A549 (cell line): ENCODE data around the gene LYZL1. TPM values are rescaled to one million over a fixed set of nuclear protein-coding genes. Genes with fewer than 3 reads are reported as not detected.

Experiments used
- ATAC-seq, 2 experiments: fragments of 200-7000 bp in 1 of 2; fragments of >200 bp in 1 of 2; cut with Nextera tagmentation in 1 of 2; cut with Tn5 transposase in 1 of 2; 3 replicates each; pipeline versions ENCODE4 v1.8.0 to v1.9.1; 2018 to 2020; ENCODE audit warnings: mild to moderate bottlenecking in 1 of 2, moderate library complexity in 1 of 2
- CTCF ChIA-PET: fragments of 300-600 bp; sonication (Branson Sonifier 250); formaldehyde crosslinking; extraction: SDS; loops from one replicate; lab custom pipeline; 2021; ENCODE audit warnings: antibody characterized with exemption, inconsistent platforms; lab: Yijun Ruan, JAX
- POLR2A ChIA-PET: fragments of 350-600 bp; formaldehyde crosslinking; extraction: SDS; loops from one replicate; lab custom pipeline; 2021; ENCODE audit warnings: antibody characterized with exemption, inconsistent platforms; lab: Yijun Ruan, JAX
- DNase-seq, 2 experiments: peaks; one replicate each; pipeline versions ENCODE4 v3.0.0 to v3.0.0-alpha.2; 2011 to 2016; ENCODE audit warnings: low read depth in 1 of 2, low spot score in 1 of 2
- FAIRE-seq: peaks from 2 replicates; lab custom pipeline; 2011; peaks lifted over from hg19 to GRCh38; lab: Jason Lieb, UNC
- H3K27ac ChIP-seq, 2 experiments: fragments of >200 bp; sonication (Bioruptor Twin); formaldehyde crosslinking; 3 replicates each; pipeline ENCODE4 v1.5.1; 2016 to 2017
- H3K4me1 ChIP-seq: fragments of >200 bp; sonication (Bioruptor Twin); formaldehyde crosslinking; 3 replicates; pipeline ENCODE4 v1.6.1; 2016
- H3K4me2 ChIP-seq: fragments of >200 bp; sonication (Bioruptor Twin); formaldehyde crosslinking; 3 replicates; pipeline ENCODE4 v1.6.1; 2016
- H3K4me3 ChIP-seq: fragments of >200 bp; sonication (Bioruptor Twin); formaldehyde crosslinking; 3 replicates; pipeline ENCODE4 v1.5.1; 2016
- H3K9me3 ChIP-seq: fragments of >200 bp; sonication (Bioruptor Twin); formaldehyde crosslinking; 3 replicates; pipeline ENCODE4 v1.6.1; 2016
- CBX8 ChIP-seq: fragments of 200-600 bp; sonication (generic); IDR thresholded peaks from 2 replicates; pipeline ENCODE4 v1.6.1; 2016
- CHD2 ChIP-seq: fragments of 150-350 bp; IDR thresholded peaks from 2 replicates; pipeline ENCODE4 v1.6.1; 2014; ENCODE audit warnings: low read length; ENCODE audit not compliant: partially characterized antibody
- CHD4 ChIP-seq: fragments of 200-600 bp; sonication (generic); IDR thresholded peaks from 2 replicates; pipeline ENCODE4 v1.6.1; 2016; ENCODE audit warnings: antibody characterized with exemption, mild to moderate bottlenecking, borderline replicate concordance
- ESRRA ChIP-seq: fragments of 150-350 bp; IDR thresholded peaks from 2 replicates; pipeline ENCODE4 v1.6.1; 2014; ENCODE audit warnings: mild to moderate bottlenecking, low read length, borderline replicate concordance
- FOSB ChIP-seq: fragments of 250-450 bp; sonication (Bioruptor Pico); IDR thresholded peaks from 2 replicates; pipeline ENCODE4 v1.5.0; 2020; ENCODE audit warnings: mild to moderate bottlenecking, moderate library complexity
- FOSL2 ChIP-seq, 2 experiments: fragments of 450-650 bp in 1 of 2; fragments of >200 bp in 1 of 2; sonication (Bioruptor Twin) in 1 of 2; formaldehyde crosslinking; IDR thresholded peaks; 2 replicates each; pipeline versions ENCODE4 v1.5.0 to v1.6.1; 2016 to 2020; ENCODE audit warnings: mild to moderate bottlenecking in 1 of 2, moderate library complexity in 1 of 2
- HDAC2 ChIP-seq: fragments of 200-600 bp; sonication (generic); IDR thresholded peaks from 2 replicates; pipeline ENCODE4 v1.6.1; 2016
- HOXB13 ChIP-seq: fragments of 250-450 bp; sonication (Bioruptor Pico); IDR thresholded peaks from 2 replicates; pipeline ENCODE4 v1.5.0; 2020; ENCODE audit warnings: low read depth, mild to moderate bottlenecking, moderate library complexity
- JUN ChIP-seq, 2 experiments: fragments of >200 bp; sonication (Bioruptor Twin); formaldehyde crosslinking; IDR thresholded peaks; 2 replicates in 1 of 2; 3 replicates in 1 of 2; pipeline ENCODE4 v1.6.1; 2016 to 2017
- NFE2L2 ChIP-seq: fragments of 150-350 bp; conservative IDR thresholded peaks from 2 replicates; pipeline ENCODE4 v1.6.1; 2014; ENCODE audit warnings: low read length
- NPAS2 ChIP-seq: fragments of 250-450 bp; sonication (Bioruptor Pico); IDR thresholded peaks from 2 replicates; pipeline ENCODE4 v1.8.0; 2022; ENCODE audit warnings: mild to moderate bottlenecking, moderate library complexity, borderline replicate concordance
- NR3C1 ChIP-seq: fragments of >200 bp; sonication (Bioruptor Twin); formaldehyde crosslinking; IDR thresholded peaks from 3 replicates; pipeline ENCODE4 v1.6.1; 2017
- PHF8 ChIP-seq: fragments of 200-600 bp; sonication (generic); IDR thresholded peaks from 2 replicates; pipeline ENCODE4 v1.6.1; 2016; ENCODE audit warnings: low read depth, mild to moderate bottlenecking, antibody characterized with exemption, moderate library complexity, borderline replicate concordance
- POLR2AphosphoS2 ChIP-seq: conservative IDR thresholded peaks from 2 replicates; pipeline ENCODE4 v1.6.1; 2012; ENCODE audit warnings: low read length, improper control_type of control experiment, inconsistent platforms
- RAD21 ChIP-seq, 2 experiments: fragments of >200 bp in 1 of 2; sonication (Bioruptor Twin) in 1 of 2; formaldehyde crosslinking in 1 of 2; IDR thresholded peaks in 1 of 2; conservative IDR thresholded peaks in 1 of 2; 2 replicates in 1 of 2; 3 replicates in 1 of 2; pipeline ENCODE4 v1.6.1; 2012 to 2018; ENCODE audit warnings: inconsistent platforms in 1 of 2
- RCOR1 ChIP-seq: fragments of 150-350 bp; IDR thresholded peaks from 2 replicates; pipeline ENCODE4 v1.6.1; 2014; ENCODE audit warnings: antibody characterized with exemption, low read length, low read depth
- RFX5 ChIP-seq: fragments of 450-650 bp; IDR thresholded peaks from 2 replicates; pipeline ENCODE4 v1.7.1; 2014; ENCODE audit warnings: antibody characterized with exemption, mild to moderate bottlenecking, moderate library complexity
- SMC3 ChIP-seq: fragments of >200 bp; sonication (Bioruptor Twin); formaldehyde crosslinking; IDR thresholded peaks from 3 replicates; pipeline ENCODE4 v1.6.1; 2018; ENCODE audit warnings: inconsistent platforms
- SREBF2 ChIP-seq: fragments of 450-650 bp; IDR thresholded peaks from 2 replicates; pipeline ENCODE4 v1.6.1; 2014; ENCODE audit warnings: mild to moderate bottlenecking, moderate library complexity
- ZSCAN20 ChIP-seq: fragments of 250-450 bp; sonication (Bioruptor Pico); IDR thresholded peaks from 2 replicates; pipeline ENCODE4 v1.8.0; 2022; ENCODE audit warnings: mild to moderate bottlenecking, moderate library complexity
- WGBS: methylation state at CpG from one replicate; pipeline ENCODE4 v1.1.6; 2017; ENCODE audit errors: missing lambda C conversion rate; 5-methylcytosine and 5-hydroxymethylcytosine counted together
- polyA plus RNA-seq, 4 experiments: library from polyadenylated mRNA; depleted of rRNA in 3 of 4; stranded (reverse); fragments of >200 nt; fragmentation: RNase III in 1 of 4; extraction: RNeasy Plus Mini Kit Qiagen cat#74134 plus additional on column Dnase treatment in 1 of 4; gene quantifications; 2 replicates in 3 of 4; 3 replicates in 1 of 4; pipeline ENCODE4 v1.2.3, GENCODE V29; 2011 to 2017
- TF ChIP-seq, protein P1 (sequence below): fragments of 200-600 bp; sonication (generic); IDR thresholded peaks from 2 replicates; pipeline ENCODE4 v1.6.1; 2016; ENCODE audit warnings: antibody characterized with exemption, mild to moderate bottlenecking, moderate library complexity
- TF ChIP-seq, protein P2 (sequence below): IDR thresholded peaks from 2 replicates; pipeline ENCODE4 v1.6.1; 2012
- TF ChIP-seq, protein P3 (sequence below): fragments of 150-350 bp; IDR thresholded peaks from 2 replicates; pipeline ENCODE4 v1.6.1; 2014; ENCODE audit warnings: low read depth, mild to moderate bottlenecking, low read length
- TF ChIP-seq, protein P4 (sequence below): fragments of >200 bp; sonication (Bioruptor Twin); formaldehyde crosslinking; IDR thresholded peaks from 3 replicates; pipeline ENCODE4 v1.6.1; 2016
- TF ChIP-seq, protein P5 (sequence below): fragments of >200 bp; sonication (Bioruptor Twin); formaldehyde crosslinking; IDR thresholded peaks from 3 replicates; pipeline ENCODE4 v1.5.1; 2016

Gene LYZL1
- polyA plus RNA-seq, 2 of the 4 experiments (the other 2 are of a cell fraction), result not detected

DNA sequence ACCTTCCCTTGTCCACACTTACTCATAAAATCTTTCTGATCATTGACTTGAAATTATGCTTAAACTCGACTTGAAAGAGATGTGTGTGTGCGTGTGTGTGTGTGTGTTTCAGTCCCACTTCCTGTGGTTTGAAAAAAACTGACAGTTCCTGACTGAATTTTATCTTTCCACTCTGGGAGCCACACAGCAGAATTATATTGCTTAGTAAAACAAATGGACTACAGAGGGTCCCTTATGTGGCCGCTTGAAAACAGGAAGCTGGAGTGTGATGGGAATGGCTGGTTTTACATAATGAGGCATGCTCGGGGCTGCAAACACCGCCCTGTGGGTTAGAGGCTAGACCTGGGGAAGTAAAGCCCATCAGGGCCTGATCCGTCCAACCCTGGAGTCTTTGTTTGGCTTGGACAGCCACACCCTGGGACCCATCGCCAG is 54.8 kb downstream of the LYZL1 start (continued):
- TF ChIP-seq, protein P1, sequence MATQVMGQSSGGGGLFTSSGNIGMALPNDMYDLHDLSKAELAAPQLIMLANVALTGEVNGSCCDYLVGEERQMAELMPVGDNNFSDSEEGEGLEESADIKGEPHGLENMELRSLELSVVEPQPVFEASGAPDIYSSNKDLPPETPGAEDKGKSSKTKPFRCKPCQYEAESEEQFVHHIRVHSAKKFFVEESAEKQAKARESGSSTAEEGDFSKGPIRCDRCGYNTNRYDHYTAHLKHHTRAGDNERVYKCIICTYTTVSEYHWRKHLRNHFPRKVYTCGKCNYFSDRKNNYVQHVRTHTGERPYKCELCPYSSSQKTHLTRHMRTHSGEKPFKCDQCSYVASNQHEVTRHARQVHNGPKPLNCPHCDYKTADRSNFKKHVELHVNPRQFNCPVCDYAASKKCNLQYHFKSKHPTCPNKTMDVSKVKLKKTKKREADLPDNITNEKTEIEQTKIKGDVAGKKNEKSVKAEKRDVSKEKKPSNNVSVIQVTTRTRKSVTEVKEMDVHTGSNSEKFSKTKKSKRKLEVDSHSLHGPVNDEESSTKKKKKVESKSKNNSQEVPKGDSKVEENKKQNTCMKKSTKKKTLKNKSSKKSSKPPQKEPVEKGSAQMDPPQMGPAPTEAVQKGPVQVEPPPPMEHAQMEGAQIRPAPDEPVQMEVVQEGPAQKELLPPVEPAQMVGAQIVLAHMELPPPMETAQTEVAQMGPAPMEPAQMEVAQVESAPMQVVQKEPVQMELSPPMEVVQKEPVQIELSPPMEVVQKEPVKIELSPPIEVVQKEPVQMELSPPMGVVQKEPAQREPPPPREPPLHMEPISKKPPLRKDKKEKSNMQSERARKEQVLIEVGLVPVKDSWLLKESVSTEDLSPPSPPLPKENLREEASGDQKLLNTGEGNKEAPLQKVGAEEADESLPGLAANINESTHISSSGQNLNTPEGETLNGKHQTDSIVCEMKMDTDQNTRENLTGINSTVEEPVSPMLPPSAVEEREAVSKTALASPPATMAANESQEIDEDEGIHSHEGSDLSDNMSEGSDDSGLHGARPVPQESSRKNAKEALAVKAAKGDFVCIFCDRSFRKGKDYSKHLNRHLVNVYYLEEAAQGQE, result no peak
- no peak for TF ChIP-seq CHD4
- TF ChIP-seq ZSCAN20 (CRISPR knock-in tag), result no peak
- no peak for TF ChIP-seq POLR2AphosphoS2
- no peak for TF ChIP-seq ESRRA
- TF ChIP-seq, protein P2, sequence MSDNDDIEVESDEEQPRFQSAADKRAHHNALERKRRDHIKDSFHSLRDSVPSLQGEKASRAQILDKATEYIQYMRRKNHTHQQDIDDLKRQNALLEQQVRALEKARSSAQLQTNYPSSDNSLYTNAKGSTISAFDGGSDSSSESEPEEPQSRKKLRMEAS, result no peak
- TF ChIP-seq, protein P3, sequence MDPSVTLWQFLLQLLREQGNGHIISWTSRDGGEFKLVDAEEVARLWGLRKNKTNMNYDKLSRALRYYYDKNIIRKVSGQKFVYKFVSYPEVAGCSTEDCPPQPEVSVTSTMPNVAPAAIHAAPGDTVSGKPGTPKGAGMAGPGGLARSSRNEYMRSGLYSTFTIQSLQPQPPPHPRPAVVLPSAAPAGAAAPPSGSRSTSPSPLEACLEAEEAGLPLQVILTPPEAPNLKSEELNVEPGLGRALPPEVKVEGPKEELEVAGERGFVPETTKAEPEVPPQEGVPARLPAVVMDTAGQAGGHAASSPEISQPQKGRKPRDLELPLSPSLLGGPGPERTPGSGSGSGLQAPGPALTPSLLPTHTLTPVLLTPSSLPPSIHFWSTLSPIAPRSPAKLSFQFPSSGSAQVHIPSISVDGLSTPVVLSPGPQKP, result no peak
- TF ChIP-seq RFX5, result no peak
- no peak for TF ChIP-seq CHD2
- no peak for TF ChIP-seq NR3C1

DNA sequence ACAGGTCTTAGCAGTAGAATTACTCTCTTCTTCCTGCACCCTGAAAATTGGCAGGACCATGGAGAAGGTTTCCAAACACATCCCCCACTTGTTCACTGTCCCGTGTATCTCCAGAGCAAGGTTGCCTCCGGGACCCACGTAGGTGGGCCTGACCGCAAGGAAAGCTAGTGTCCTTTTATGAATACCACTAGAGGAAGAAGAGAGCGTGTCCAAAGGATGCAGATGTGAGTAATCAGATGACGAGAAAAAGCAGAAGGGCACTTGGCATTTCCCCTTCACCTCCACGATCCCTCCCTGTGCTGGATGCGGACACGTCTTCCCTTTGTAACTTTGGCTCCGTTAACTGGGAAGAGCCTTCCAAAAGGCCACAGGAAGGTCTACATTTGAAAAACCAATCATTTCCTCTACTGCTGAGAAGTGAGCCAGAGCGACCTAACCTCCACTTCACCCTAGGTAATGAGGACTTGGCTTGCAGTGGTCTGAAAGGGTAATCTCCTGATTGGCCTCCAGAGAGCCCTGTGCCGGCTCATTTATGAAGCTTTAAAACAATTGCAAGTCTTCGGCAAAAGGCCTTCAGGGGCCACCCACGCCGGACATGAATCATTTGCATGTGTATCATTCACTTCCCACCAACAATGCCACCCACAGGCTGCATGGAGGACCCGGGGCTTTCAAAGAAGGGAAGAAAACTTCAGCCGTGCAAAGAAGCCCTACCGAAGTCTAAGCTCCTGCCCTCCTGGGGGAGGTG is 55.4 kb downstream of the LYZL1 start:
- H3K4me3 ChIP-seq, result no peak overlapping the region
- CTCF ChIA-PET, result interaction anchor here (1.5 to 2.1 kb wide), 2 partner anchors 46 to 104 kb away, joined by 3 to 7 read pairs; no protein-coding TSS in a partner anchor
- no peak for DNase-seq
- no peaks in the 10 kb centered on the region for H3K4me1 ChIP-seq
- FAIRE-seq, result no peak
- 75% methylated on average over 18 of the region's 18 CpGs for WGBS
- ATAC-seq, result no peak
- H3K4me2 ChIP-seq, result no peak overlapping the region
- no peak overlapping the region for H3K27ac ChIP-seq
- H3K9me3 ChIP-seq, result peaks cover 13% of the 10 kb centered on the region; the same call in 1 of the 3 replicates
- POLR2A ChIA-PET, result no interaction called here
- TF ChIP-seq, protein P2, result no peak
- TF ChIP-seq NPAS2 (CRISPR knock-in tag) (no peak), SMC3 (no peak), HOXB13 (CRISPR knock-in tag) (no peak), SREBF2 (no peak), CHD2 (no peak), PHF8 (no peak), RCOR1 (no peak), FOSL2 (IDR thresholded peaks at IDR 0.05) (no peak), FOSL2 (CRISPR knock-in tag; IDR thresholded peaks at IDR 0.05) (no peak), HDAC2 (no peak), NFE2L2 (no peak), RAD21 (conservative IDR thresholded peaks at IDR 0.05 in 1 of 2, IDR thresholded peaks at IDR 0.05 in 1 of 2) (no peak), CBX8 (no peak), FOSB (no peak), JUN (IDR thresholded peaks at IDR 0.05) (no peak), ESRRA (no peak), ZSCAN20 (CRISPR knock-in tag) (no peak), CHD4 (no peak)
- TF ChIP-seq, protein P4, sequence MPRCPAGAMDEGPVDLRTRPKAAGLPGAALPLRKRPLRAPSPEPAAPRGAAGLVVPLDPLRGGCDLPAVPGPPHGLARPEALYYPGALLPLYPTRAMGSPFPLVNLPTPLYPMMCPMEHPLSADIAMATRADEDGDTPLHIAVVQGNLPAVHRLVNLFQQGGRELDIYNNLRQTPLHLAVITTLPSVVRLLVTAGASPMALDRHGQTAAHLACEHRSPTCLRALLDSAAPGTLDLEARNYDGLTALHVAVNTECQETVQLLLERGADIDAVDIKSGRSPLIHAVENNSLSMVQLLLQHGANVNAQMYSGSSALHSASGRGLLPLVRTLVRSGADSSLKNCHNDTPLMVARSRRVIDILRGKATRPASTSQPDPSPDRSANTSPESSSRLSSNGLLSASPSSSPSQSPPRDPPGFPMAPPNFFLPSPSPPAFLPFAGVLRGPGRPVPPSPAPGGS, result no peak
- TF ChIP-seq, protein P5, sequence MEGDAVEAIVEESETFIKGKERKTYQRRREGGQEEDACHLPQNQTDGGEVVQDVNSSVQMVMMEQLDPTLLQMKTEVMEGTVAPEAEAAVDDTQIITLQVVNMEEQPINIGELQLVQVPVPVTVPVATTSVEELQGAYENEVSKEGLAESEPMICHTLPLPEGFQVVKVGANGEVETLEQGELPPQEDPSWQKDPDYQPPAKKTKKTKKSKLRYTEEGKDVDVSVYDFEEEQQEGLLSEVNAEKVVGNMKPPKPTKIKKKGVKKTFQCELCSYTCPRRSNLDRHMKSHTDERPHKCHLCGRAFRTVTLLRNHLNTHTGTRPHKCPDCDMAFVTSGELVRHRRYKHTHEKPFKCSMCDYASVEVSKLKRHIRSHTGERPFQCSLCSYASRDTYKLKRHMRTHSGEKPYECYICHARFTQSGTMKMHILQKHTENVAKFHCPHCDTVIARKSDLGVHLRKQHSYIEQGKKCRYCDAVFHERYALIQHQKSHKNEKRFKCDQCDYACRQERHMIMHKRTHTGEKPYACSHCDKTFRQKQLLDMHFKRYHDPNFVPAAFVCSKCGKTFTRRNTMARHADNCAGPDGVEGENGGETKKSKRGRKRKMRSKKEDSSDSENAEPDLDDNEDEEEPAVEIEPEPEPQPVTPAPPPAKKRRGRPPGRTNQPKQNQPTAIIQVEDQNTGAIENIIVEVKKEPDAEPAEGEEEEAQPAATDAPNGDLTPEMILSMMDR, result no peak
